ENCODE data around the gene HOXA2.

DNA sequence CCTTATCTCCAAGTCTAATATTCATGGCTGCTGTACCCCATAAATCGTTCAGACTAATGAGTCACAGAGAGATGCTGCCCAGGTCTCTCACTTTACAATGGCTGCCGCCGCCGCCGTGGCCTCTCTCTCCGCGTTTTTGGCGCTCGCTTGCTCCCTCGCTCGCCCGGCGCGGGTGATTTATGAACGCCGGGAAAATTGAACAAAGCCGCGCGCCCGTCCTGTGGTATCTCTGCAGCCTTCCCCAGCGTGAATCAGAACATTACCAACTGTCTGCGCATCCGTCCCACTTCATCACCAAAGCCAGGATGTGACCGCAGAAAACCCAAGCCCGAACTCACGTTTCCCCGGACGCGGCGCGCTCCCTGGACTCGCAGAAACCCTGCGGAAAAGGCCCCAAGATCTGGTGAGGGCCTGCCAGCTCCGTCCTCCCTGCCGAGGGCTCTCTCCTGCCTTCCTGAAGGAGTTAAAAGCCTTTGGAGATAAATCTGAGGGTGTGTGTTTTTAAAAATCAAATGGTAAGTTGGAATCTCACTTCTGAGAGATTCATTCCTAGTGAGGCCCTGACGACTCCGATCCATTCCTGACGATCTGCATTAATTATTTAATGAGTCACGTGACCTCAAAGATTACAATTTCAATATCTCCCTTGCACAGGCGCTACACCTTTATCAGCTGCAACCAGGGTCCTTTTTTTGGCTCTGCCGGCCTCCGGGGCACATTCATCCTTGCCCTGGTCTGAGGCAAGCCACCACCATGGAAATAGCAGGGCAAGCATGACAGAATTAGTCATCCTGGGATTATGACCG, 21.8 kb upstream of the HOXA2 start:
- TF ChIP-seq POLR2A (IDR thresholded peaks at IDR 0.05; ENCODE audit: insufficient read depth in 1 of 2, low read depth in 2 of 2, low read length in 2 of 2) (no peak), EP300 (IDR thresholded peaks at IDR 0.05; ENCODE audit: low read depth in 2 of 2, low read length in 2 of 2) (no peak), EP300 (CRISPR knock-in tag; IDR thresholded peaks at IDR 0.05; ENCODE audit: borderline replicate concordance) (no peak), KDM3A (CRISPR knock-in tag; IDR thresholded peaks at IDR 0.05; ENCODE audit: low read depth) (no peak), ZFX (CRISPR knock-in tag; IDR thresholded peaks at IDR 0.05; ENCODE audit: low read depth) (no peak), ARNT (IDR thresholded peaks at IDR 0.05) (no peak), POLR2AphosphoS2 (IDR thresholded peaks at IDR 0.05; ENCODE audit: low read depth, low read length) (no peak)

All from HepG2 (cell line).